Measurements from ENCODE around the gene XIRP1.
A peak's percentile ranks its signal among the peaks of the same experiment; 100 is the strongest.

XIRP1 gene

GRCh38 chr3:39210078-39210477 is 17.7 kb upstream of the XIRP1 start:
- H3K4me2 ChIP-seq (ENCODE audit: low read depth, low read length, poor library complexity, severe bottlenecking) = no peak overlapping the region
- no peaks in the 10 kb centered on the region for H3K79me2 ChIP-seq (ENCODE audit: insufficient read depth, low read length)
- H3K9me3 ChIP-seq (ENCODE audit: insufficient read depth, low read depth, low read length) = no peaks in the 10 kb centered on the region
- no peaks in the 10 kb centered on the region for H3F3A ChIP-seq (ENCODE audit: low read depth)
- TF ChIP-seq, protein P1, sequence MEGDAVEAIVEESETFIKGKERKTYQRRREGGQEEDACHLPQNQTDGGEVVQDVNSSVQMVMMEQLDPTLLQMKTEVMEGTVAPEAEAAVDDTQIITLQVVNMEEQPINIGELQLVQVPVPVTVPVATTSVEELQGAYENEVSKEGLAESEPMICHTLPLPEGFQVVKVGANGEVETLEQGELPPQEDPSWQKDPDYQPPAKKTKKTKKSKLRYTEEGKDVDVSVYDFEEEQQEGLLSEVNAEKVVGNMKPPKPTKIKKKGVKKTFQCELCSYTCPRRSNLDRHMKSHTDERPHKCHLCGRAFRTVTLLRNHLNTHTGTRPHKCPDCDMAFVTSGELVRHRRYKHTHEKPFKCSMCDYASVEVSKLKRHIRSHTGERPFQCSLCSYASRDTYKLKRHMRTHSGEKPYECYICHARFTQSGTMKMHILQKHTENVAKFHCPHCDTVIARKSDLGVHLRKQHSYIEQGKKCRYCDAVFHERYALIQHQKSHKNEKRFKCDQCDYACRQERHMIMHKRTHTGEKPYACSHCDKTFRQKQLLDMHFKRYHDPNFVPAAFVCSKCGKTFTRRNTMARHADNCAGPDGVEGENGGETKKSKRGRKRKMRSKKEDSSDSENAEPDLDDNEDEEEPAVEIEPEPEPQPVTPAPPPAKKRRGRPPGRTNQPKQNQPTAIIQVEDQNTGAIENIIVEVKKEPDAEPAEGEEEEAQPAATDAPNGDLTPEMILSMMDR (conservative IDR thresholded peaks at IDR 0.05; ENCODE audit: low read length) = no peak
- no peak for TF ChIP-seq EZH2phosphoT487 (IDR thresholded peaks at IDR 0.05; ENCODE audit: borderline replicate concordance)
- no peak overlapping the region for H3K4me3 ChIP-seq (ENCODE audit: low read length, poor library complexity, severe bottlenecking)
- no peaks in the 10 kb centered on the region for H3K36me3 ChIP-seq (ENCODE audit: insufficient read depth, low read length)
- no peaks in the 10 kb centered on the region for H3K9me2 ChIP-seq (replicated peaks; ENCODE audit: low read depth, low read length)
- H3K27me3 ChIP-seq (ENCODE audit: insufficient read depth, low read length, poor library complexity, severe bottlenecking) = no peaks in the 10 kb centered on the region
- peaks cover 4% of the 10 kb centered on the region for H3K4me1 ChIP-seq (ENCODE audit: insufficient read depth, low read length, poor library complexity, severe bottlenecking)
- H4K20me1 ChIP-seq (ENCODE audit: insufficient read depth, low read length, poor library complexity, severe bottlenecking) = no peaks in the 10 kb centered on the region
- 0 out of 2 replicates have a peak overlapping the region, but pooled peaks have one; percentile 11 for H2AFZ ChIP-seq (ENCODE audit: low read length)
- no peak overlapping the region for H3K9ac ChIP-seq (ENCODE audit: low read depth, low read length, poor library complexity, severe bottlenecking)

GRCh38 chr3:39209329-39209970 is 17.1 kb upstream of the XIRP1 start:
- H3K79me2 ChIP-seq (ENCODE audit: insufficient read depth, low read length) = no peaks in the 10 kb centered on the region
- H3K4me3 ChIP-seq (ENCODE audit: low read length, poor library complexity, severe bottlenecking) = no peak overlapping the region
- no peaks in the 10 kb centered on the region for H4K20me1 ChIP-seq (ENCODE audit: insufficient read depth, low read length, poor library complexity, severe bottlenecking)
- no peaks in the 10 kb centered on the region for H3F3A ChIP-seq (ENCODE audit: low read depth)
- H3K4me2 ChIP-seq (ENCODE audit: low read depth, low read length, poor library complexity, severe bottlenecking) = no peak overlapping the region
- TF ChIP-seq EZH2phosphoT487 (IDR thresholded peaks at IDR 0.05; ENCODE audit: borderline replicate concordance) = no peak
- TF ChIP-seq, protein P1 (conservative IDR thresholded peaks at IDR 0.05; ENCODE audit: low read length) = no peak
- H3K27me3 ChIP-seq (ENCODE audit: insufficient read depth, low read length, poor library complexity, severe bottlenecking) = no peaks in the 10 kb centered on the region
- peaks cover 4% of the 10 kb centered on the region for H3K4me1 ChIP-seq (ENCODE audit: insufficient read depth, low read length, poor library complexity, severe bottlenecking)
- no peak overlapping the region; the same call in 1 of the 2 replicates for H2AFZ ChIP-seq (ENCODE audit: low read length)
- no peaks in the 10 kb centered on the region for H3K36me3 ChIP-seq (ENCODE audit: insufficient read depth, low read length)
- no peaks in the 10 kb centered on the region for H3K9me2 ChIP-seq (replicated peaks; ENCODE audit: low read depth, low read length)
- no peaks in the 10 kb centered on the region for H3K9me3 ChIP-seq (ENCODE audit: insufficient read depth, low read depth, low read length)
- H3K9ac ChIP-seq (ENCODE audit: low read depth, low read length, poor library complexity, severe bottlenecking) = no peak overlapping the region

- Histone ChIP-seq H3F3A (ENCODE audit: low read depth) (no peaks in the 10 kb centered on the region), H3K4me3 (ENCODE audit: low read length, poor library complexity, severe bottlenecking) (no peak overlapping the region), H3K9me3 (ENCODE audit: insufficient read depth, low read depth, low read length) (no peaks in the 10 kb centered on the region), H3K27me3 (ENCODE audit: insufficient read depth, low read length, poor library complexity, severe bottlenecking) (no peaks in the 10 kb centered on the region), H4K20me1 (ENCODE audit: insufficient read depth, low read length, poor library complexity, severe bottlenecking) (no peaks in the 10 kb centered on the region), H3K4me1 (ENCODE audit: insufficient read depth, low read length, poor library complexity, severe bottlenecking) (peaks cover 4% of the 10 kb centered on the region), H3K36me3 (ENCODE audit: insufficient read depth, low read length) (no peaks in the 10 kb centered on the region), H3K9me2 (replicated peaks; ENCODE audit: low read depth, low read length) (no peaks in the 10 kb centered on the region), H3K4me2 (ENCODE audit: low read depth, low read length, poor library complexity, severe bottlenecking) (peak overlapping the region; percentile 21), H3K9ac (ENCODE audit: low read depth, low read length, poor library complexity, severe bottlenecking) (no peak overlapping the region), H3K79me2 (ENCODE audit: insufficient read depth, low read length) (no peaks in the 10 kb centered on the region), H2AFZ (ENCODE audit: low read length) (peak overlapping the region; percentile 86)
- TF ChIP-seq, protein P1 (conservative IDR thresholded peaks at IDR 0.05; ENCODE audit: low read length) = peak; percentile 81
- TF ChIP-seq EZH2phosphoT487 (IDR thresholded peaks at IDR 0.05; ENCODE audit: borderline replicate concordance) = no peak
Measured at GRCh38 chr3:39208463-39209055, 16.2 kb upstream of the XIRP1 start.

Measured in Loucy (cell line).